Suprapubic skin (tissue), 4 donors: ENCODE data around the gene RMDN2.

Experiments
- POLR2A ChIP-seq, 2 donors: fragments of 450-650 bp; IDR thresholded peaks; one replicate each; pipeline ENCODE4 v1.6.1; 2017; ENCODE audit warnings: antibody characterized with exemption in 2 of 2, mild to moderate bottlenecking in 2 of 2, moderate library complexity in 2 of 2
- POLR2AphosphoS5 ChIP-seq, 3 donors: sonication (generic); formaldehyde crosslinking; IDR thresholded peaks; one replicate each; pipeline ENCODE4 v1.6.1; 2017; ENCODE audit warnings: antibody characterized with exemption in 3 of 3
- TF ChIP-seq, protein P1 (sequence below), 2 donors: fragments of 200-600 bp in 1 of 2; fragments of 450-650 bp in 1 of 2; sonication (generic) in 1 of 2; IDR thresholded peaks; one replicate each; pipeline ENCODE4 v1.5.1; 2016 to 2019; ENCODE audit warnings: antibody characterized with exemption in 2 of 2, mild to moderate bottlenecking in 1 of 2, moderate library complexity in 1 of 2

DNA sequence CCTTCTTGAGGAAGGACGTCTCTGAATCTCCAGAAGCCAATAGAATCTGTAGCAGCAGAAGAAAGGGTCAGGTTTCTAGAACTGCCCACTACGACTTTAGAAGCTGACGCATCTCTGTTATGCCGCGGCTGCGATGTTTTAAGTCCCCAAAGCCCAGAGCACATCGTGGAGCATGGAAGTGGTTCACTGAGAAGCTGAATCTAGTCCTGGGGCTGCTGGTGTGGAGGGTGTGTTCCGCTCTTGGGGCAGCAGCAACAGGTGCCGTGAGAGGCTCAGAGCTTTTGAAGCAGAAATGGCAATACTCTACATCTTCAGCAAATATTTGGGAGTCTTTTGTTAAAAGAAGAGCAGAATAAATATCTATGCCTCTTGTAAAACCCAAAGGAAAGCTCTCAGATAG lies 48.9 kb upstream of the RMDN2 start:
- TF ChIP-seq, protein P1, sequence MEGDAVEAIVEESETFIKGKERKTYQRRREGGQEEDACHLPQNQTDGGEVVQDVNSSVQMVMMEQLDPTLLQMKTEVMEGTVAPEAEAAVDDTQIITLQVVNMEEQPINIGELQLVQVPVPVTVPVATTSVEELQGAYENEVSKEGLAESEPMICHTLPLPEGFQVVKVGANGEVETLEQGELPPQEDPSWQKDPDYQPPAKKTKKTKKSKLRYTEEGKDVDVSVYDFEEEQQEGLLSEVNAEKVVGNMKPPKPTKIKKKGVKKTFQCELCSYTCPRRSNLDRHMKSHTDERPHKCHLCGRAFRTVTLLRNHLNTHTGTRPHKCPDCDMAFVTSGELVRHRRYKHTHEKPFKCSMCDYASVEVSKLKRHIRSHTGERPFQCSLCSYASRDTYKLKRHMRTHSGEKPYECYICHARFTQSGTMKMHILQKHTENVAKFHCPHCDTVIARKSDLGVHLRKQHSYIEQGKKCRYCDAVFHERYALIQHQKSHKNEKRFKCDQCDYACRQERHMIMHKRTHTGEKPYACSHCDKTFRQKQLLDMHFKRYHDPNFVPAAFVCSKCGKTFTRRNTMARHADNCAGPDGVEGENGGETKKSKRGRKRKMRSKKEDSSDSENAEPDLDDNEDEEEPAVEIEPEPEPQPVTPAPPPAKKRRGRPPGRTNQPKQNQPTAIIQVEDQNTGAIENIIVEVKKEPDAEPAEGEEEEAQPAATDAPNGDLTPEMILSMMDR (IDR thresholded peaks at IDR 0.05), result no peak
- TF ChIP-seq POLR2A (IDR thresholded peaks at IDR 0.05) (no peak), POLR2AphosphoS5 (IDR thresholded peaks at IDR 0.05) (no peak)
